ENCODE results near the gene PMP22.

GRCh38 chr17:15281909-15282308, 16.8 kb upstream of the PMP22 start:
- TF ChIP-seq CTCF (IDR thresholded peaks at IDR 0.05; ENCODE audit: extremely low read depth in 1 of 2, insufficient read depth in 1 of 2, low read depth in 1 of 2, low read length in 2 of 2) (no peak), EZH2 (IDR thresholded peaks at IDR 0.05; ENCODE audit: borderline replicate concordance, low read depth, low read length, severe bottlenecking) (no peak), MAX (IDR thresholded peaks at IDR 0.05; ENCODE audit: insufficient read depth, insufficient read length) (no peak), POLR2A (IDR thresholded peaks at IDR 0.05; ENCODE audit: low read depth, low read length) (no peak), POLR2AphosphoS5 (IDR thresholded peaks at IDR 0.05; ENCODE audit: insufficient read depth, low read depth, low read length) (no peak), MYC (IDR thresholded peaks at IDR 0.05; ENCODE audit: low read depth, low read length) (no peak), JUN (IDR thresholded peaks at IDR 0.05; ENCODE audit: borderline replicate concordance, insufficient read depth, insufficient read length, low read depth) (no peak), FOS (IDR thresholded peaks at IDR 0.05; ENCODE audit: borderline replicate concordance, insufficient read depth, low read length) (no peak), GATA2 (IDR thresholded peaks at IDR 0.05; ENCODE audit: insufficient read depth, insufficient read length, low read depth, low read length) (no peak)
